GM23338 (cell line): Measurements from ENCODE around the gene TMEM255B.

Source experiments
- CREB1 ChIP-seq: fragments of 250-450 bp; sonication (Bioruptor Pico); IDR thresholded peaks from 2 replicates; pipeline ENCODE4 v1.5.0; 2020; ENCODE audit warnings: low read depth, mild to moderate bottlenecking, moderate library complexity
- CTCF ChIP-seq, 2 experiments: fragments of 200-600 bp in 1 of 2; sonication (generic) in 1 of 2; conservative IDR thresholded peaks; 2 replicates each; pipeline versions ENCODE4 v1.5.1 to v1.6.1; 2016 to 2017; ENCODE audit warnings: antibody characterized with exemption in 2 of 2, low read depth in 2 of 2, mild to moderate bottlenecking in 2 of 2, moderate library complexity in 1 of 2
- ETS1 ChIP-seq: IDR thresholded peaks from 2 replicates; pipeline ENCODE4 v1.6.1; 2016; ENCODE audit warnings: antibody characterized with exemption
- EZH2 ChIP-seq: fragments of 200-600 bp; sonication (generic); IDR thresholded peaks from one replicate; pipeline ENCODE4 v1.8.0; 2017; ENCODE audit warnings: antibody characterized with exemption, mild to moderate bottlenecking, low read depth; ENCODE audit not compliant: unreplicated experiment
- JUNB ChIP-seq: IDR thresholded peaks from one replicate; pipeline ENCODE4 v1.6.1; 2016; ENCODE audit warnings: antibody characterized with exemption; ENCODE audit not compliant: unreplicated experiment
- NANOG ChIP-seq: IDR thresholded peaks from 2 replicates; pipeline ENCODE4 v1.6.1; 2016; ENCODE audit warnings: antibody characterized with exemption, borderline replicate concordance
- POLR2AphosphoS5 ChIP-seq: IDR thresholded peaks from 2 replicates; pipeline ENCODE4 v1.6.1; 2016; ENCODE audit warnings: antibody characterized with exemption, low read depth
- REST ChIP-seq: IDR thresholded peaks from one replicate; pipeline ENCODE4 v1.6.1; 2018; ENCODE audit warnings: antibody characterized with exemption; ENCODE audit not compliant: unreplicated experiment
- STAT1 ChIP-seq: IDR thresholded peaks from one replicate; pipeline ENCODE4 v1.6.1; 2016; ENCODE audit warnings: antibody characterized with exemption; ENCODE audit not compliant: unreplicated experiment
- ZNF331 ChIP-seq: fragments of 250-450 bp; sonication (Bioruptor Pico); IDR thresholded peaks from 2 replicates; pipeline ENCODE4 v1.5.0; 2020; ENCODE audit warnings: low read depth, mild to moderate bottlenecking, moderate library complexity

- TF ChIP-seq JUNB (no peak), CTCF (conservative IDR thresholded peaks at IDR 0.05; ENCODE audit: low read depth in 2 of 2) (no peak), EZH2 (no peak), NANOG (no peak), POLR2AphosphoS5 (no peak), STAT1 (no peak), ZNF331 (CRISPR knock-in tag) (no peak), CREB1 (CRISPR knock-in tag) (no peak), REST (no peak), ETS1 (no peak)
Measured at GRCh38 chr13:113761136-113761535, 2.1 kb downstream of the TMEM255B start.
